HG02970 (cell line): ENCODE measurements around the gene SMURF1.

Source experiments
- ATAC-seq: cut with Tn5 transposase; IDR thresholded peaks from one replicate; pipeline ENCODE4 v1.9.1; 2021; ENCODE audit warnings: mild to moderate bottlenecking, moderate library complexity, moderate number of reproducible peaks; ENCODE audit not compliant: unreplicated experiment, low FRiP score

Gene SMURF1

GRCh38 chr7:99011706-99012404 is 132.1 kb downstream of the SMURF1 start:
- no peak for ATAC-seq

GRCh38 chr7:99011341-99011705 is 132.6 kb downstream of the SMURF1 start:
- no peak for ATAC-seq

- no peak for ATAC-seq
These were observed 133.6 kb downstream of the SMURF1 start for GRCh38 chr7:99010281-99010680.

- no peak for ATAC-seq
These were observed 134.9 kb downstream of the SMURF1 start for GRCh38 chr7:99008921-99009530.

GRCh38 chr7:99008181-99008631 is 135.7 kb downstream of the SMURF1 start:
- ATAC-seq, result no peak

GRCh38 chr7:99006739-99007424 is 137.0 kb downstream of the SMURF1 start:
- ATAC-seq, result no peak

- ATAC-seq, result no peak
These were observed 138.1 kb downstream of the SMURF1 start for GRCh38 chr7:99005776-99006175.

- ATAC-seq, result no peak
These were observed 139.0 kb downstream of the SMURF1 start for GRCh38 chr7:99004781-99005500.

GRCh38 chr7:99004216-99004615 is 139.7 kb downstream of the SMURF1 start:
- no peak for ATAC-seq

GRCh38 chr7:99003419-99003818 is 140.5 kb downstream of the SMURF1 start:
- ATAC-seq, result no peak

GRCh38 chr7:99002827-99003212 is 141.1 kb downstream of the SMURF1 start:
- no peak for ATAC-seq

- no peak for ATAC-seq
These were observed 141.6 kb downstream of the SMURF1 start for GRCh38 chr7:99002148-99002826.

GRCh38 chr7:99001482-99002147 is 142.3 kb downstream of the SMURF1 start:
- ATAC-seq, result no peak

- no peak for ATAC-seq
These were observed 142.9 kb downstream of the SMURF1 start for GRCh38 chr7:99000904-99001465.

- ATAC-seq, result no peak
These were observed 143.6 kb downstream of the SMURF1 start for GRCh38 chr7:99000196-99000903.

- ATAC-seq, result no peak
These were observed 144.8 kb downstream of the SMURF1 start for GRCh38 chr7:98998821-98999725.

GRCh38 chr7:98997846-98998245 is 146.1 kb downstream of the SMURF1 start:
- no peak for ATAC-seq

GRCh38 chr7:98996150-98996552 is 147.8 kb downstream of the SMURF1 start:
- ATAC-seq, result no peak
